NOMO-1 treated with DMSO at 0.1 percent for 48 hours (cell line): ENCODE results near the gene NUTM2A.
"Not testable (repeated sequence)": the region's sequence is repeated elsewhere in the genome, so short reads cannot be mapped to it uniquely, and the experiment has no call there.

Source experiments
- DNase-seq: peaks from one replicate; lab custom pipeline; 2025; ENCODE audit not compliant: unreplicated experiment; lab: John Stamatoyannopoulos, UW

Gene NUTM2A

GRCh38 chr10:87248818-87249353 is 23.6 kb downstream of the NUTM2A start:
- DNase-seq: not testable (repeated sequence)

- not testable (repeated sequence) for DNase-seq
Measured at GRCh38 chr10:87280749-87281392, 55.6 kb downstream of the NUTM2A start.
